Measurements from ENCODE around the gene RAPGEF5.

DNA sequence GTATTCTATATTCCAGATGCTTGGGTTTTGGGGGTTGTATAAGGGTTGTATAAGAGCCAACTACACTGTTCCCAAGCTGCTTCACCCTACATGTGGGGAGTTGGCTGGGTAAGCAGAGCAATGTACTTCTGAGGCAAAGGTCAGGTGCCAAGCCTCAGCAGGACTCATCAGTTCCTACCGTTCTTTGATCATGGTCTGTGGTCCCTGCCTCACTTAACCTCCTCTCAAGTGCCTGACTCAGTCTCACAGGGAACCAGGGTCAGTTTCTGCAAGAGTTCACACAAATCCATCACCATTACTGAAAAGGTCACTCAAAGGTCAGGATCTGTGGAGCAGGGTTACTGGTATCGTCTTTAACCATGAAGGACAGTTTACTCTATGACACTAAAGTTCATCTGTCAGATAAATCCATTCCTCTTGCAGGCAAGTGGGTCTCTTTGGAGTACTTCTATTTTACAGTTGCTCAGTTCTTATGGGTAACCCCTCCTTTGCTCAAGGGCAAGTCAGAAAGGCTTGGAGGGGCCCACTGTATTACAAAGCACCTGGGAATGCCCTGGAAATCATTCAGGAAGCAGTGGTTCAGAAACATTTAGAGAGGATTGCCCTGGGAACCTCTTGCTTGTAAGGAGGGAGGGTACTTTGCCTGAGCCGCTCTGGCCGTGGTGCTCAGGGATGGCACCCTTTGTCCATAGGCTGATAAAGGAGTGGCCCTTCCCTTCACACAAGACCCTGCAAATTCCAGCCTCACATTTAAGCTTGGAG, 227.0 kb downstream of the RAPGEF5 start:
- TF ChIP-seq CTCF (conservative IDR thresholded peaks at IDR 0.05 in 1 of 2, IDR thresholded peaks at IDR 0.05 in 1 of 2; ENCODE audit: extremely low read depth in 1 of 2, insufficient read depth in 1 of 2, low read depth in 1 of 2, low read length in 2 of 2) (no peak), EZH2 (IDR thresholded peaks at IDR 0.05; ENCODE audit: borderline replicate concordance, low read length) (no peak)
